ENCODE results near the gene PRR14.
"Not testable (repeated sequence)": the region's sequence is repeated elsewhere in the genome, so short reads cannot be mapped to it uniquely, and the experiment has no call there.

PRR14 gene

DNA sequence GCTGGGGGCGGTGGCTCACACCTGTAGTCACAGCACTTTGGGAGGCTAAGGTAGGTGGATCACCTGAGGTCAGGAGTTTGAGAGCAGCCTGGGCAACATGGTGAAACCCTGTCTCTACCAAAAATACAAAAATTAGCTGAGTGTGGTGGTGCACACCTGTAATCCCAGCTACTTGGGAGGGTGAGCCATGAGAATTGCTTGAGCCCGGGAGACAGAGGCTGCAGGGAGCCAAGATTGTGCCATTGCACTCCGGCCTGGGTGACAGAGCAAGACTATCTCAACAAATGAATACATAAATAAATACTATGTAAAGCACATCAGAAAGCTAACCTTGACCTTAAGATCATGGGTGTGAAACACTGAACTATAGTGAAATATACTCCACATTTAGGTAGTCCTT is 45.9 kb downstream of the PRR14 start:
- not testable (repeated sequence) for DNase-seq

GRCh38 chr16:30697264-30698138 is 46.7 kb downstream of the PRR14 start:
- peak; percentile 61 for DNase-seq

DNA sequence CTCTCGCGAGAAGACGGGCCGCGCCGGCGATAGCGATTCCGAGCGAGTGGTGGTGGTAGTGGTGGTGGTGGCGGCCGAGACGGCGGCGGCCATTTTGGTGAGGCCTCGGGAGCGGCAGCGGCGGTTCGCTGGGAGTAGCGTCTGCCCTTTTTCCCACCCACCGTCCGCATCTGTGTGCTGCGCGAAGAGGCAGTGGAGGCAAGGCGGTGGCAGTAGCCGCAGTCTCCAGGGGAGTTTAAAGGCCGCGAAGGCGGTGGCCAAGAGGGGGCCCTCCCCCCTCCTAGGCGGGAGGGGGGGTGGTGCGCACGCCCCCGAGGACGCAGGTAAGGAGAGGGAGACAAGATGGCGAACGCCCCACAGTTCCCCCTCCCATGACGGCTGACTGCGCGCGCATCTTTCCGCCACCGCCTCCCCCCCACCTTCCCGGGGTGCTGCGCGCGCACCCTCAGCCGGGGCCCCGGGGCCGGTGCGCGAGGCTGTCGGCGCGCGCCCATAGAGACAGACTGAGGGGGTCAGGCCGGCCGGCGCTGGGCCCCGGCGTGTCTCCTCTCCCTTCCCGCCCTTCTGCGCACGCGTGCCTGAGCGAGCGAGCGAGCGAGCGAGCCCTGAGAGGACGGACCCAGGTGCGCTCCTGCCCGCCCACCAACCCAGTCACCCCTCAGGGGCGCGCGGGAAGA is 47.5 kb downstream of the PRR14 start:
- DNase-seq: peak; percentile 1

DNA sequence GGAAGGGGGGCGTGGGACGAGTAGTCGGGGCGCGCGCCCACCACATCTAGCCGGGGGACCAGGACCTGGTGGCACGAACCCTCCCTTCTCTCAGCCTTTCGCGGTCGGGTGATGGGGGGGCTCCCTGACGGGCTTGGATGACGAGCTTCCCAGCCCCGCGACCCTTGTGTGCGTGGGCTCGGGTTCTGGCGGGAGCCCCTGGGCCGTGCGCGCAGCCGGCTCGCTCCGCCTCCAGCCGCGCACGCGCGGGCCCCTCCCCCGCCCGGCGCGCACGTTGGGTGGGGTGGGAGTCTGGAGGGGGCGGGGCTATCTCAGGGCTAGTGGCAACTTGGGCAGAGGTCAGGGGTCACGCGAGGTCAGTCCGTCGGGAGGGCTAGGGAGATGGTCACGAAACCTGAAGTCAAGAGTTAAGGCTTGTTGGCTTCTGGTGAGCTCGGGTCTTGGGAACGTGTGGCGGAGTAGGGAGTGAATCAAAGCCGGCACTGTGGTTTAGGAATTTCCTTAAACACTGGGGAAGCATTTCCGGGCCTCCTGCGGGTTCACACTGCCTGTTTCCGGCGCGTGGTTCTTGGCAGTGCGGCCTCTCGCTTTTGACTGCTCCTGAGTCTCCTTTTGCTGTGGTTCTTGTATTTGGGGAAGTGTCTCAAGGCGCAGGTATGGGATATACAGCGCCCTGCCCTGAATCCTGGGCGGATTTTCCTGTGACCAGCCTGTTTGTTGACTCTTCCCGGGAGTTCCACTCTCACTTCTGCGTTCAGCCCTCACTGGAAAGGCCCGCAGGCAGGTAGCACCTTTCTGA is 48.3 kb downstream of the PRR14 start, which contains the start of gene SRCAP:
Gene SRCAP, plus strand, starts transcription at position 356 of the 799 bp plus-strand sequence. CDS start 1,654 bp downstream, outside the sequence.
- peak; percentile 13 for DNase-seq

- DNase-seq: no peak
Measured at GRCh38 chr16:30699615-30700099, 48.9 kb downstream of the PRR14 start.

- DNase-seq: no peak
Measured at GRCh38 chr16:30700491-30700890, 49.7 kb downstream of the PRR14 start.

DNA sequence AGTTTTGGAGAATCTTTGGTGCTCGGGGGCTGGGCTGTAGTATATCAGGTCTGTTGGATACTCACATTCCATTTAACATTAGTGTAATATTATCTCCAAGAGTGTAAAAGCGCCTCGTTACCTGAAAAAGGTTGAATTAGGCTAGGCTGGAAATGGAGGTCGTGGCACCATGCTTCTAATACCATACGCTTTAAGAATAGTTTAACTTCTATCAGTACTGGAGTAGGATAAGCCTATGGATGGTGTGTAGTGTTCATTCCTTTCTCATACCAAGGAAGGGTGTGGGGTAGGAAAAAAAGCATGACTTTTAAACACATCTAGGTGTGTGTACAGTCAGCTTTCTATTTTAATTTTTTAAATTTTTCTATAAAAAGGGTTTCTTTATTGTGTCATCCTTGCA is 50.2 kb downstream of the PRR14 start:
- DNase-seq: no peak

GRCh38 chr16:30703071-30703470 is 52.3 kb downstream of the PRR14 start:
- not testable (repeated sequence) for DNase-seq

GRCh38 chr16:30703971-30704370 is 53.2 kb downstream of the PRR14 start:
- DNase-seq: no peak
